BLaER1 (cell line): Measurements from ENCODE around the gene CCDC9B.

Source experiments
- H3K27ac ChIP-seq: shearing (Covaris generic); formaldehyde crosslinking; 2 replicates; pipeline ENCODE4 v1.8.1; 2022
- H3K27me3 ChIP-seq: shearing (Covaris generic); formaldehyde crosslinking; 2 replicates; pipeline ENCODE4 v1.8.1; 2022
- H3K36me3 ChIP-seq: shearing (Covaris generic); formaldehyde crosslinking; 2 replicates; pipeline ENCODE4 v1.8.1; 2022
- H3K4me1 ChIP-seq: shearing (Covaris generic); formaldehyde crosslinking; 2 replicates; pipeline ENCODE4 v1.8.1; 2022
- H3K4me2 ChIP-seq: shearing (Covaris generic); formaldehyde crosslinking; 2 replicates; pipeline ENCODE4 v1.8.1; 2022
- H3K4me3 ChIP-seq: shearing (Covaris generic); formaldehyde crosslinking; 2 replicates; pipeline ENCODE4 v1.8.1; 2022
- H3K9ac ChIP-seq: shearing (Covaris generic); formaldehyde crosslinking; 2 replicates; pipeline ENCODE4 v1.8.1; 2022
- H3K9me3 ChIP-seq: shearing (Covaris generic); formaldehyde crosslinking; 2 replicates; pipeline ENCODE4 v1.8.1; 2022
- H4K20me1 ChIP-seq: shearing (Covaris generic); formaldehyde crosslinking; 2 replicates; pipeline ENCODE4 v1.8.1; 2022
- Cebpa-rat ChIP-seq: shearing (Covaris generic); IDR thresholded peaks from 2 replicates; pipeline ENCODE4 v1.8.1; 2022

CCDC9B gene

GRCh38 chr15:40293905-40294895 lies 46.5 kb downstream of the CCDC9B start:
- Histone ChIP-seq H4K20me1 (no peaks in the 10 kb centered on the region), H3K4me1 (peaks cover 40% of the 10 kb centered on the region), H3K4me3 (no peak overlapping the region), H3K9me3 (peaks cover 2% of the 10 kb centered on the region), H3K27ac (no peak overlapping the region), H3K4me2 (peak overlapping the region; percentile 57), H3K36me3 (peaks cover 34% of the 10 kb centered on the region), H3K9ac (no peak overlapping the region), H3K27me3 (no peaks in the 10 kb centered on the region)
- TF ChIP-seq Cebpa-rat: no peak

GRCh38 chr15:40293006-40293405 lies 47.7 kb downstream of the CCDC9B start:
- Histone ChIP-seq H3K4me3 (no peak overlapping the region), H3K9me3 (no peaks in the 10 kb centered on the region), H3K9ac (no peak overlapping the region), H3K27ac (no peak overlapping the region), H3K4me1 (peaks cover 40% of the 10 kb centered on the region), H3K27me3 (no peaks in the 10 kb centered on the region), H3K4me2 (no peak overlapping the region), H4K20me1 (no peaks in the 10 kb centered on the region), H3K36me3 (peaks cover 32% of the 10 kb centered on the region; the same call in 1 of the 2 replicates)
- TF ChIP-seq Cebpa-rat: no peak

- H3K4me3 ChIP-seq: no peak overlapping the region
- no peak overlapping the region for H3K4me2 ChIP-seq
- H3K9ac ChIP-seq: no peak overlapping the region
- peaks cover 40% of the 10 kb centered on the region for H3K4me1 ChIP-seq
- H3K9me3 ChIP-seq: no peaks in the 10 kb centered on the region
- no peaks in the 10 kb centered on the region for H4K20me1 ChIP-seq
- H3K27me3 ChIP-seq: no peaks in the 10 kb centered on the region
- no peak overlapping the region for H3K27ac ChIP-seq
- TF ChIP-seq Cebpa-rat: no peak
- H3K36me3 ChIP-seq: peaks cover 30% of the 10 kb centered on the region; the same call in 1 of the 2 replicates
Measured at GRCh38 chr15:40292246-40292645, 48.5 kb downstream of the CCDC9B start.

GRCh38 chr15:40290918-40291574 lies 49.7 kb downstream of the CCDC9B start:
- Histone ChIP-seq H3K9ac (no peak overlapping the region), H3K4me3 (no peak overlapping the region), H3K27ac (no peak overlapping the region), H4K20me1 (peaks cover 9% of the 10 kb centered on the region; the same call in 1 of the 2 replicates), H3K9me3 (no peaks in the 10 kb centered on the region), H3K4me1 (peaks cover 37% of the 10 kb centered on the region), H3K36me3 (peaks cover 30% of the 10 kb centered on the region; the same call in 1 of the 2 replicates), H3K27me3 (no peaks in the 10 kb centered on the region), H3K4me2 (no peak overlapping the region)
- TF ChIP-seq Cebpa-rat: no peak

- no peaks in the 10 kb centered on the region for H3K9me3 ChIP-seq
- peaks cover 9% of the 10 kb centered on the region; the same call in 1 of the 2 replicates for H4K20me1 ChIP-seq
- no peak overlapping the region for H3K4me3 ChIP-seq
- peaks cover 2% of the 10 kb centered on the region; the same call in 1 of the 2 replicates for H3K27me3 ChIP-seq
- H3K4me2 ChIP-seq: no peak overlapping the region
- no peak overlapping the region for H3K9ac ChIP-seq
- no peak for TF ChIP-seq Cebpa-rat
- H3K27ac ChIP-seq: no peak overlapping the region
- H3K36me3 ChIP-seq: peaks cover 26% of the 10 kb centered on the region; the same call in 1 of the 2 replicates
- H3K4me1 ChIP-seq: peaks cover 32% of the 10 kb centered on the region
Measured at GRCh38 chr15:40290545-40290917, 50.2 kb downstream of the CCDC9B start.

- no peak for TF ChIP-seq Cebpa-rat
- H3K36me3 ChIP-seq: peaks cover 22% of the 10 kb centered on the region; the same call in 1 of the 2 replicates
- H3K4me3 ChIP-seq: no peak overlapping the region
- H3K4me1 ChIP-seq: peaks cover 24% of the 10 kb centered on the region
- no peaks in the 10 kb centered on the region for H3K9me3 ChIP-seq
- H3K9ac ChIP-seq: no peak overlapping the region
- no peak overlapping the region for H3K27ac ChIP-seq
- peaks cover 15% of the 10 kb centered on the region for H3K27me3 ChIP-seq
- H3K4me2 ChIP-seq: no peak overlapping the region
- H4K20me1 ChIP-seq: peaks cover 9% of the 10 kb centered on the region; the same call in 1 of the 2 replicates
Measured at GRCh38 chr15:40289140-40289775, 51.5 kb downstream of the CCDC9B start.

GRCh38 chr15:40287968-40288367 lies 52.8 kb downstream of the CCDC9B start:
- no peaks in the 10 kb centered on the region for H3K9me3 ChIP-seq

GRCh38 chr15:40287505-40287904 lies 53.2 kb downstream of the CCDC9B start:
- TF ChIP-seq Cebpa-rat: no peak
- peaks cover 24% of the 10 kb centered on the region for H3K4me1 ChIP-seq
- H3K4me2 ChIP-seq: no peak overlapping the region
- no peak overlapping the region for H3K9ac ChIP-seq
- H3K4me3 ChIP-seq: no peak overlapping the region
- no peaks in the 10 kb centered on the region for H3K9me3 ChIP-seq
- H3K36me3 ChIP-seq: peaks cover 20% of the 10 kb centered on the region; the same call in 1 of the 2 replicates
- peaks cover 32% of the 10 kb centered on the region for H3K27me3 ChIP-seq
- peaks cover 14% of the 10 kb centered on the region; the same call in 1 of the 2 replicates for H4K20me1 ChIP-seq
- H3K27ac ChIP-seq: no peak overlapping the region

More at GRCh38 chr15:40287968-40288367, 52.8 kb downstream of the CCDC9B start:
- peaks cover 14% of the 10 kb centered on the region; the same call in 1 of the 2 replicates for H4K20me1 ChIP-seq
- TF ChIP-seq Cebpa-rat: no peak
- peaks cover 27% of the 10 kb centered on the region for H3K27me3 ChIP-seq
- peaks cover 20% of the 10 kb centered on the region for H3K4me1 ChIP-seq
- no peak overlapping the region for H3K4me3 ChIP-seq
- H3K36me3 ChIP-seq: peaks cover 20% of the 10 kb centered on the region; the same call in 1 of the 2 replicates
- no peak overlapping the region for H3K4me2 ChIP-seq
- H3K9ac ChIP-seq: no peak overlapping the region
- no peak overlapping the region for H3K27ac ChIP-seq

- H4K20me1 ChIP-seq: peaks cover 18% of the 10 kb centered on the region
- no peak for TF ChIP-seq Cebpa-rat
- no peaks in the 10 kb centered on the region for H3K9me3 ChIP-seq
- no peak overlapping the region for H3K9ac ChIP-seq
- peaks cover 31% of the 10 kb centered on the region for H3K4me1 ChIP-seq
- H3K4me2 ChIP-seq: no peak overlapping the region
- peaks cover 14% of the 10 kb centered on the region; the same call in 1 of the 2 replicates for H3K36me3 ChIP-seq
- H3K4me3 ChIP-seq: no peak overlapping the region
- no peak overlapping the region for H3K27ac ChIP-seq
- peaks cover 39% of the 10 kb centered on the region for H3K27me3 ChIP-seq
Measured at GRCh38 chr15:40286794-40287193, 53.9 kb downstream of the CCDC9B start.
